Activated CD8-positive, alpha-beta memory T cell treated with anti-CD3 and anti-CD28 coated beads for 1 hour (primary cell): ENCODE measurements around the gene PROSER3.
"Not testable (repeated sequence)": the region's sequence is repeated elsewhere in the genome, so short reads cannot be mapped to it uniquely, and the experiment has no call there.

Source experiments
- DNase-seq, 2 donors: peaks; one replicate each; pipeline ENCODE4 v3.0.0-alpha.2; 2020; ENCODE audit warnings: low read depth in 1 of 2; ENCODE audit errors: extremely low read depth in 1 of 2

PROSER3 gene

DNA sequence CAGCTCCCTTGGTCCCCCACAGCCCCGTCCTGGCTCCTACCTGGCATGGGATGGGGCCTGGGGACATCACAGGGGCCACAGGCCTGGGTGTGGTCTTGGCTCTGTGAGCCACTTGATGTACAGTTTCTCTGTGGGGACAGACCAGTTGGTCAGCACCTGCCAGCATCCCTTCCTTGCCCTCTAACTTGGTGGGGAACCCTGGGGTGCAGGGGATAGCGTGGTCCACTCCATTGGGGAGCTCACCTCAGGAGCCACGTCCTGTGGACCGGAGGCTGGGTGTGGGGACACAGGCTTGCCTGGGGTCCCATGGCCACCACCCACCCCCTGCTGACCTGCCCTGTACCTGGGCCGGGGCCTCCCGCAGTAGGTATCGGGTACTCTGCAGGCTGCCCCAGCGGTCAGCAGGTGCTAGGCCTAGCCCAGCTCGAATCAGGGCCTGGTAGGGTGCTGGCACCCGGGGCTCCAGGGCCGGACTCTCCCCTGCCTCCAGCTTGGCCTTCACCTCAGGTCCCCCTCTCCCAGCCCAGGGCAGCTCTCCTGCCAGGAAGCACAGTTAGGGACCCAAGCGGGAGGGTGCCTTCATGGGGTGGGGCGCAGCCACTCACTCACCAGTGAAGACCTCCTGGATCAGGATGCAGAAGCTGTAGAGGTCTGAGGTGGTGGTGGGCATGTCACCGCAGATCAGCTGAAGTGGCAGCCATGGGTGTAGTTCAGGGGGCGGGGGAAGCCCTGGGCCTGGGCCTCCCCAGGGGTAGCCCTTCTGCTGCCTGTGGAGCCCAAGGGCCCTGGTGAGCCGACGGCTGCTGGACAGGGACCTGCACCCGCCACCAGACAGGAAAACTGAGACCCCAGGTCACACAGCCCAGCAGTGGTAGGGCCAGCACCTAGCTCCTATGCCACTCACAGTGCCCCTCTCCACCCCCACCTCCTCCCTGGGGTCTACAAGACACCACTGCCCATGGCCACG is 32.3 kb downstream of the PROSER3 start:
- no peak for DNase-seq

DNA sequence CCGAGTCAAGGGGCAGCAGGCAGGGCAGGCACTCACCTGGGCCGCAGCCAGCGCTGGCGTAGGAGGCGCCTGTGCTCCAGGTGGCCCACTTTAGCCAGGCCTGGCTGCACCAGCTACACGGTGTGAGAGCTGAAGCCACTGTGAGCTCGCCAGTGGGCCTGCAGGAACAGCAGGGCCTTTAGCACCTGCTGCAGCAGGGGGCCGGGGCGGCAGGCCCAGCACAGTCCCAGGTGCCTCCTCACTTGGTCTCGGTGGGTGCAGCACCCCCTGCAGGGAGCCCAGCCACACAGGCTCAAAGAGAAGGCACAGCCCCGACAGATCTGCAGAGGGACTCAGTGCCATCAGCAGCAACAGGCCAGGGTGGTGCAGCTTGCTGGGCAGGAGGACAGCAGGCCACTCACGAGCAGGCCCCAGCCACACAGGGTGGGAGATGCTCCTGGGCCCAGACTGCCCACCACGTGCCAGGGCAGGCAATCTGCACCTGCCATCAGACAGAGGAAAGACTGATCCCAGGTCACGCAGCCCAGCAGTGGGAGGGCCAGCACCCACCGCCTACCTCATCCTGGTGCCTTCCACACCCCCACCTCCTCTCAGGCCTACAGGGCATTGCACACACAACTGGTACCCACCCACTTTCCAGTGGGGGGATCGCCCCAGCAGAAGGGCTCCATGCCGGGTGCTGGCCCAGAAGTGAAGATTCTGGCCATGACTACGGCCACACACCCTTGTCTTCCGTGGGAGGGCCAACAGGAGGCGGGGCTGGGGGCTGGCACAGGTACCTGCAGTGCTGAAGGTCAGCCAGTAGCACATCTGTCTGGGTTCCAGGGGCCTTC is 33.2 kb downstream of the PROSER3 start:
- no peak for DNase-seq

DNA sequence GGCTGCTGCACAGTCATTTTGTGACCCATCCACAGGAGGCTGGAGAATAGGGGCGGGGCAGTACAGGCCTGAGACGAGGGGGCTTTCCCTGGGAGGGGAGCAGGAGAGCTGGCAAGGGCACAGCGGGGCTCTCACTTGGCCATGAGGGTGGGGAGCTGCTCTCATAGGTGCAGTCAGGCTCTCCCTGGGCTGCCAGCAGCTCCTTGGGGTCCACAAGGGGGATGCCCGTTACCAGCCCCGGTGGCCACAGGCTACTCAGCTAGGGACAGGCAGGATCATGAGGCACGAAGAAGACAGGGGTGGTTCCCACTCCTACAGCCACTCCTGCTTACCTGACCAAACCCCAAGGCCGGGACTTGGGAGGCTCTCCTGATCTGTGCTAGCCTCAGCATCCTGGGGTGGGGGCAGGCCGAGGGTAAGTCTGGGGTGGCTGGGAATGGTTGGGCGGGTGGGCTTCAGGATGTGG is 33.9 kb downstream of the PROSER3 start:
- no peak for DNase-seq

DNA sequence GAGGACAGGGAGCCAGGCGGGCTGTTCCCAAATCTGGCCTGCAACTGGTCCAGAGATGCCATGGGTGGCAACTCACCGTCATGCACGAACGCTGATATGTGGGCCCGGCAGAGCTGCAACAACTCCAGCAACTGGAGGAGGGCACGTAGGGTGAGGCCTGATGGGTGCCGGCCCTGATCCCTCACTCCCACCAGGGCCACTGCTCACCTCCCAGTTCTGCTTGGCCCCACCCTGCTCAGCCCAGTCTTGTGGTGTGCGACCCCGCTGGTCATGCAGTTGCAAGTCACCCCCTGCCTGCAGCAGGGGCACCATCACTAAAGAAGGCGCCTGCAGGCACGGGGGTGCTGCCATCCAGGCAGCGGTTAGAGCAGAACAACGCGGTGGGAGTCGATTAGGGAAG is 34.3 kb downstream of the PROSER3 start:
- no peak for DNase-seq

DNA sequence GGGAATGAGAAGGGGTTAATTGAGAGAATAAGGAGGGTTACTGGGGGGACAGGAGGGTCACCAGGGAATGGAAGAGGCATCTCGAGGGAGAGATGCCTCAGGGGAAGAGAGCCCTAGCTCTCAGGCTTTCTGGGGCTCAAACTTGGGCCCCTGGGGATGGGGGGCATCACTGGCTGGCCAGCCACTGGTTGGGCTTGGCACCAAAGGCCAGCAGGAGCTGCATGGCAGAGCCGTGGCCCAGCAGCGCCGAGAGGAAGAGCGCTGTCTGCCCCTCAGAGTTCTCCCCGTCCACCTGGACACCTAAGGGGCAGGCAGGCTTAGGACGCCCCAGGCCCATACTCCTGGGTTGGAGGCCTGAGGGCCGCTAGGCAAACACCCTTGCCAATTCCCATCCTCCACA is 34.9 kb downstream of the PROSER3 start:
- no peak for DNase-seq

DNA sequence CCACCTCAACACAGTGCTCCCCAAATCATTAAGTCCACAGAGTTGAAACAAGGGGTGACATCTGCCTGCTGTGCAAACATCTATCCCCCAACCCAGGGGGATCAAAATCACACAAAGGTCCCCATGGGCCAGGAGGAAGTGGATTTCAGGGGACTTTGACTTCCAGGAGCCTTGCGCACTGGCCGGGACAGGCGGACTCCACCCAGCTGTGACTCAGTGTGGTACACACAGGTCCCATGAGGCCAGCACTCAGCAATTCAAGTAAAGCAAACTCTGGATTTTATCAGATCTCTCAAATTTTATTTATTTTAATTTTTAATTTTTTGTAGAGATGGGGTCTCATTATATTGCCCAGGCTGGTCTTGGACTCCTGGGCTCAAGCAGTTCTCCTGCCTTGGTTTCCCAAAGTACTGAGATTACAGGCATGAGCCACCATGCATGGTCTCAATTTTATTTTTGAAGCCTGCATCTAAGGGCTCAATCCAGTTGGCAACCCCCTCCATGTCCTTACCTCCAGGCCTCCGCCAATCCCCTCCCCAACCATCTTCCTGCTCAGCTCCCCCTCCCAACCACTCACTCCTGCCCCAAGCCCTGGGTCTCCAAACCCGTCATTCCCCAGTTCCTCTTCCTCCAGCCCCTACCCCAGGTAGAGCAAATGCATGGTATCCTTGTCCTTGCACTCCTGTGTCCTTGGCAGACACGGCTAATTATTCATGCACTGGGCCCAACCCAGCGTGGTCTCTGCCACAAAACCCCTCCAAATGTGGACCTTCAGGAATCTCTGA is 35.6 kb downstream of the PROSER3 start:
- no peak for DNase-seq

DNA sequence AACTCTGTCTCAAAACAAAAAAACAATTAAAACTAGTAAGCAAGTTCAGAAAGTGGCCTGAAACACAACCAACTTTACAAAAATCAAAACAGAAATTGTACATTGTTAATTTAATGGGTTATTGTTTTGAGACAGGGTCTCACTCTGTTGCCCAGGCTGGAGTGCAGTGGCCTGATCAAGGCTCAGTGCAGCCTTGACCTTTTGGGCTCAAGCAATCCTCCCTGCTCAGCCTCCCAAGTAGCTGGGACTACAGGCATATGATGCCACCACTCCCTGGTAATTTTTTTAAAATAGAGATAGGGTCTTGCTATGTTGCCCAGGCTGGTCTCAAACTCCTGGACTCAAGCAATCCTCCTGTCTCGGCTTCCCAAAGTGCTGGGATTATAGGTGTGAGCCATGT is 37.6 kb downstream of the PROSER3 start:
- DNase-seq, result not testable (repeated sequence)

DNA sequence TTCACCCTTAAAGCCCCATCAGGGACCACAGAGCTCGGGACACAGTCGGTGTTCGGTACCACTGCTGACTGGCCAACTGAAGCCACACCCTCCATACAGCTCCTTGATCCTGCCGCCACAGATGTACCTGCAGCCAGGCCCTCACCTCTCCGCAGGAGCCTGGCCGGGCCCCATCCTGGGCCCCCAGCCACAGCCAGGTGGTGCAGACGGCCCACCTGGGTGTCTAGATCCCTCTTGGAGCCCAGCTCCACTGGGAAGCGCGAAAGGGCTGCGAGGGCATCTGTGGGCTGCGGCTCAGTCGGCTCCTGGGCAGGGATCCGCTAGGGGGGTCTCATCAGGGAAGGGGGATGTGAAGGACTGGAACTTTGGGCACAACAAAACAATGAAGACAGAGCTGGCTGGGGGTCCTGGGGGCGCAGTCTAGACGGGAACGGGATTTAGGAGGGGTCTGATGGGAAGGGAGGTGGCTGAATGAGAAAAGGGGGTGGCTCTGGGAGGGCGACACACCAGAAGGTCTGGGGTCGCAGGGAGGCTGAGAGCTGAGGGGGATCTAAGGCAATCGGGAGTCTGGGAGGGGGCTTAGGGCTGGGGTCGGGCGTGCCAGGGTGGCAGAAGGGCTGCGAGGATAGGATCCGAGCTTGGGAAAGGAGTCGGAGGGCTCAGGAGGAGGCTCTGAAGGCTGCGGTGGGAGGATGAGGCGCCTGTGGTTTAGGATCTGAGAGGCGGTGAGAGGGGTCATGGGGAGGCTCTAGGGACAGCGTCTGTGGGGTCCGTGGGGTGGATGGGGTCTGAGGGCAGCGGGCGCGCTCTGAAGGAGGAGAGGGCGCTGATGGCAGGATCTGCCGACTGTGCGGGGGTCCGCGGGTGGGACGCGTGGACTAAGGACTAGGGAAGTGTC is 38.9 kb downstream of the PROSER3 start:
- DNase-seq, result no peak

DNA sequence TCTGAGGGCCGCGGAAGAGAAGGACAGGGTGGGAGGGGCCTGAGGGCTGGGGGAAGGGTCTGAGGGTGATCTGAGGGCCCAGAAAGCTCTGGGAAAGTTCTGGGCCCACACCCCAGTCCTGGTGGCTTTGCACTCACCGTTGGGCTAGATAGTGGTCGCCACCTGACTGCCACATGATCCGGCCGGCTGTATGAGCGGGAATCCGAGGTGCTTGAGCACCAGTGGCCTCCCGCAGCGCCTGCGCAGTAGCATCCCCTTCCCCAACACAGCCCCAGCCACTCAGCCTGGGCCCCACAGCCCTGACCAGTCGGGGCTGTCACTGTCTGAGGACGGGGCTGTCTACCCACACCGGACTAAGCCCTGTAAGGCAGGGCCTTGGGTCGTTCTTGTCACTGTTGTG is 39.7 kb downstream of the PROSER3 start:
- no peak for DNase-seq

DNA sequence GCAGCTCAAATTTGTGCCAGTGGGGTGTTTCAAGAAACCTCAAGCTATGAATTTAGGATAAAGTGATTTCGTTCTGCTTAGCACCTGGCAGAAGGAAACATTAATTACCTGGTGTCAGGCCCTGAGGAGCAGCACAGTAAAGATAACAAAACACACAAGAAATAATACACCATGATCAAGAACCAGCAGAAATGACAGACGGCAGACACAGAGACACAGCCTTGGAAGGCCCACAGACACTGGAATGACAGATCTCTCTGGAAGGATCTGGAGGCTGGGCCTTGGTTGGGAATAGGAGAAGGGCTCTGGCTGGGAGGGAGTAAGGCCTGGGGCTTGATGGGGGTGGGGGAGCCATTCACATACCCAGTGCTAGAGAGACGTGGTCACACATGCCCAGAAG is 43.9 kb downstream of the PROSER3 start:
- DNase-seq, result no peak

DNA sequence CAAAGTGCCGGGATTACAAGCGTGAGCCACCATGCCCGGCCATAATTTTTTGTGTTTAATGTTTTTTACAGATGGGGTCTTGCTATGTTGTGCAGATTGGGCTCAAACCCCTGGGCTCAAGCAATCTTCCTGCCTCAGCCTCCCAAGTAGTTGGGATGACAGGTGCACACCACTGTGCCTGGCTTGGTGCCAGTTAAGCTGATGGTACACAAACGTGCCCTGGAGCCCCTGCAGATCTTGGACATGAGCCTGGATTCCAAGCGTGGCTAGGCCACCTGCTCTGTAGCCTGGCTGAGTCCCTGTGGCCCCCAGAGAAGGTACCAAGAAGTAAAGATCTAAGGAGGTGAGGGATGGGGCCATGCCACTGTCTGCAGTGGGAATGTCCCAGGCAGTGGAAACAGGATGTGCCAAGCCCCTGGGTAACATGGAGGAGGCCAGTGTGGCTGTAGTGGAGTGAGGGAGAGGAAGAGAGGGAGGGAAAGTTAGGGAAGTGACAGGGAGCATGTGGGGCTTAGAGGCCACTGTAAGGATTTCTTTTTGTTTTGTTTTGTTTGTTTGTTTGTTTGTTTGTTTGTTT is 47.6 kb downstream of the PROSER3 start:
- no peak for DNase-seq

DNA sequence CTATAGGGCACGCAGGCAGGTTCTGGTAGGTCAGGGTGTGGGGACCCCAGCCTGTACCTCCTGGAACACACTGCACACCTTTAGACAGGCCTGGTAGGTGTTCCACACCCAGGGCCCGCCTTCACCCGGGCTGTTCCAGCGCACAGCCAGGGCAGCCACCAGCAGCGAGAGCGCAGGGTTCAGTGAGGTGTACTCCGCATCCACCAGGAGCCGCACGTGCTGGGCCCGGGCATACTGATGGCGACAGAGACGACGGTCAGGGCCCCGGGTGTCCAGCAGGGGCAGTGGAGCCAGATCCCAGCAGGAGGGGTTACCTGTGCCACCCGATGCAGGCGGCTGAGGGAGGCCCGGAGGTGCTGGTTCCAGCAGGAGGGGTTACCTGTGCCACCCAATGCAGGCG is 48.6 kb downstream of the PROSER3 start:
- DNase-seq, result no peak

DNA sequence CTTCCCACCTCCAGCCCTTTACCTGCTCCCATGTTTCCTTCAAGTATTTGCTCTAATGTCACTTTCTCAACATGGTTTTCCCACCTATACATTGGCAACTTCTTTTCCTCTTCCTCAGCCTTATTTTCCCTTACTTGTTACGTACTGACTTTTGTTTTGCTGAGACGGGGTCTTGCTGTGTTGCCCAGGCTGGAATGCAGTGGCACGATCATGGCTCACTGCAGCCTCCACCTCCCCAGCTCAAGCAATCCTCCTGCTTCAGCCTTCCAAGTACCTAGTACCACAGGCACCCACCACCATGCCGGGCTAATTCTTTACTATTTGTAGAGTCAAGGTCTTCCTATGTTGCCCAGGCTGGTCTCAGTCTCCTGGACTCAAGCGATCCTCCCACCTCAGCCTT is 49.7 kb downstream of the PROSER3 start:
- DNase-seq, result no peak

DNA sequence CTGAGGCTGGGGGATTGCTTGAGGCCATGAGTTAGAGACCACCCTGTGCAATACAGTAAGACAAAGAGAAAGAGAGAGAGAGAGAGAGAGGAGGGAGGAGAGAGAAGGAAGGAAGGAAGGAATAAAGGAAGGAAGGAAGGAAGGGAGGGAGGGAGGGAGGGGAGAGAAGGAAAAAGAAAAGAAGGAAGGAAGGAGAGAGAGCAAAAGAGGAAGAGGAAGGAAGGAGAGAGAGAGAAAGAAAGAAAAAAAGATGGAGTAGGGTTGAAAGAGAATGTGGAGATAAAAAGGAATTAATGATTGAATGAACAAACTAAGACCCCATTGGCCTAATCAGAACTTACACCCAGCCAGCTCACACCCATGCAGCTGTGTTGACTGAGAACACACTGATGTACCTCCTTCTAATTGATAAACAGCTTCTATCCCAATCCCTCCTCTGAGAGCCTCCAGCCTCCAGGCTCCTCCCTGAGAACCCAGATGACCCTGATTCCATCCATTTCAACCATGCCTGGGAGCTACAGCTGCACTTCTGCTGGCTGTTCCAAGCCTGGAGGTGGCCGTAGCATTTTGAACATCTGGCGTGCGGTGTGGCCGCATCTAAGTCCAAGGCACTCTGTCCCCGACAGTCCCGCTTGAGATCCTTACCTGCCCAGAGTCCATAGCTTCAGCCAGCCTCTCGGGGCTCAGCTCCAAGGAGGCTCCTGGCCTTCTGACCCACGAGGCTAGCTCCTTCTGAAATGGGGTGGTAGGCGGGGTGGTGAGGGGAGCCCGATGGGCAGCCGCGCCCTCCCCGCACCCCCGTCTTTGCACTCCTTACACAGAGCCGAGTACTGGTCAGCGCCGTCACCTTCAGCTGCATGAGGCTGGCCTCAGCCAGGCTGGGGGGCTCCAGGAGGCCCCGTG is 53.6 kb downstream of the PROSER3 start:
- no peak for DNase-seq

DNA sequence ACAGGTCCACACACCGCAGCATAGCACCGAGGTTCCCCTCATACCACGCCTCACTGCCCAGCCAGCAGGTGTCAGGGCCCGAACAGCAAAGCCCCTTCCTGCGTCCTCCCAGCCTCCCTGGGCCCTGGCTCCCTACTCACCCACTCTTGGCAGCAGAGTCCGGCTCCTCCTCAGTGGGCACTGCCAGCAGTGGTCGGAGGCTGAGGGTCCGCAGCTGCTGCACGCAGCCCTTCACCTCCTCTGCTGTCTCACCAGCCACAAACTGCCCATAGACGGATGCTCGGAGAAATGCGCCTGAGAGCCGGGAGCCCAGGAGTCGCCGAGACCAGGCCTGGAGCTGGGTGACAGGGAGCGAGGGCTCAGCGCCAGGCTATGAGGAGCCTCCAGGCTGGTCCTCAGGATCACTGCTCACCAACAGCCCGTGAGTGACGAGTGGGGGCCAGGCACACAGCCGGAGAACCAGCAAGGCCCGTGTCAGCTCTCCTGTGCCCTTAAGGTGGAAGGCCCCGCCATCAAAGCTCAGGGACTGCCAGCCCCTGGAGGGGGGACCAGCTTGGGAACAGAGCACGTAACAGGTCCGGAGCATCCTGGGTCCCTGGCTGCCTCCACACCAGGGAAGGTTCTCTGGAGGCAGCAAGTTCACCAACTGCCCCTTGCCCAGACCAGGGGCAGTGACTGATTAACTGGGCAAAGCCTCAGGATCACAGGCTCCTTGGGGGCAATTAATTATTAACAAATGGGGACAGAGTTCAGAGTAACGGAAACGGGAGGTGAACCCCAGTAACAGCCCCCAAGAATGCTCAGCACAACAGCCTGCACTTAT is 54.5 kb downstream of the PROSER3 start, which contains the start of gene PRODH2:
PRODH2 (minus strand) TSS at position 626 of the 823 bp plus-strand sequence; CDS start at position 586, 40 bp downstream.
- no peak for DNase-seq

DNA sequence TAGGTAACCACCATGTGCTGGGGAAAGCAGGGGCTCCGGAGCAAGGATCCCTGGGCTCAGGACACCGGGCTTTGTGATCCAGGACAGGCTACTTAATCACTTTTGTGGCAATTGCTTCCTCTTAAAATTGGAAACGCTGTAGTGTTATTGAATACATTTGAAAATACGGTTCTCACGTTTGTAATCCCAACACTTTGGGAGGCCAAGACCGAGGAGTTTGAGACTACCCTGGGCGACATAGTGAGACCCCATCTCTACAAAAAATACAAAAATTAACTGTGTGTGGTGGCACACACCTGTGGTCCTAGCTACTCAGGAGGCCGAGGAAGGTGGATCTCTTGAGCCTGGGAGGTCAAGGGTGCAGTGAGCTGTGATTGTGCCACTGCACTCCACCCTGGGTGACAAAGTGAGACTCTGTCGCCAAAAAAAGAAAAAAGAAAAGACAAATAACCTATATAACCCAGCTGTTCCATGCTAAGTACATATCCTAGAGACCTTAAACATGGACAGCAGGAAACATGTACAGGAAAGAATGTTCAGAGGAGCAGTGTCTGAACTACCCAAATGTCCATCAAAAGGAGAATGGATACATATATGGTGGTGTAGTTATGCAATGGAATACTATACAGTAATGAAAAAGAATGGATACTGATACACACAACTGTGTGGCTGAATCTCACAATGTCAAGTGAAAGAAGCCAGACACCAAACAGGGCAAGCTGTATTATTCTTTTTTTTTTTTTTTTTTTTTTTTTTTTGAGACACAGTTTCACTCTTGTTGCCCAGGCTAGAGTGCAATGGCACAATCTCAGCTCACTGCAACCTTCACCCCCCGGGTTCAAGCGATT is 55.3 kb downstream of the PROSER3 start:
- DNase-seq, result no peak

DNA sequence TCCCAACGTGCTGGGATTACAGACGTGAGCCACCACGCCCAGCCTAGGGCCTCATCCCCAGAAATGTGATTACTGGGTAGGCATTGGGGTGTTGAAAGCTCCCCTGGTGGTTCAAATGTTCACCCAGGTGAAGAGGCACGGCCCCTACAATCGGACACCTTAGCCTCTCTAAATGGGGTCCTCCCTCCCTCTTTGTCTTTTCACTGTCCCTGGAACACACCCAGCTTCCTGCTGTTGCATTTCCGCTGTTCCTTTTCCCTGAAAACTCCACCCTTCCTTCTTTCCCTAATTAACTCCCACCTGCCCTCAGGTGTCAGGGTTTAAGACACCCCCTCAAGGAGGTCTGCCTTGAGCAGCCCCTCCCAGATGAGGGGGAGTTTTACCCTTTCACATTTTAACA is 58.3 kb downstream of the PROSER3 start:
- DNase-seq, result no peak
